GM12878 (cell line): ENCODE results near the gene THAP10. TPM values are rescaled to one million over a fixed set of nuclear protein-coding genes. Genes with fewer than 3 reads are reported as not detected.

Source experiments
- ATAC-seq: fragments of 200-7000 bp; cut with Tn5 transposase; 3 replicates; pipeline ENCODE4 v1.9.1; 2020; ENCODE audit warnings: mild to moderate bottlenecking, moderate library complexity
- BruUV-seq: library from RNA; stranded (reverse); fragments of 400-500 nt; replicated peaks from 2 replicates; lab custom pipeline; 2021; lab: Mats Ljungman, UMichigan
- CTCF ChIA-PET: fragments of 300-600 bp; sonication (Branson Sonifier 250); formaldehyde crosslinking; extraction: SDS; loops from one replicate; lab custom pipeline; 2021; ENCODE audit warnings: inconsistent platforms; lab: Yijun Ruan, JAX
- POLR2A ChIA-PET: fragments of 350-600 bp; formaldehyde crosslinking; extraction: SDS; loops from one replicate; lab custom pipeline; 2021; ENCODE audit warnings: inconsistent platforms; lab: Charles Lee
- RAD21 ChIA-PET: fragments of 300-600 bp; sonication (Branson Sonifier 250); formaldehyde crosslinking; loops from one replicate; lab custom pipeline; 2023; ENCODE audit warnings: antibody characterized with exemption; ENCODE audit not compliant: unreplicated experiment; lab: Charles Lee
- SMC1A ChIA-PET: fragments of 300-600 bp; sonication (Branson Sonifier 250); formaldehyde crosslinking; loops from one replicate; lab custom pipeline; 2023; ENCODE audit not compliant: unreplicated experiment, uncharacterized antibody; lab: Charles Lee
- DNase-seq: peaks from one replicate; pipeline ENCODE4 v3.0.0-alpha.2; 2011; ENCODE audit warnings: low read depth, low spot score
- FAIRE-seq: peaks from 3 replicates; lab custom pipeline; 2011; peaks lifted over from hg19 to GRCh38; lab: Jason Lieb, UNC
- H2AFZ ChIP-seq: 2 replicates; pipeline ENCODE4 v1.6.0; 2011; ENCODE audit warnings: low read depth, low read length, control low read depth; ENCODE audit not compliant: control insufficient read depth
- H3K27ac ChIP-seq: 2 replicates; pipeline ENCODE4 v1.5.1; 2011; ENCODE audit warnings: control low read depth; ENCODE audit not compliant: control insufficient read depth, insufficient read depth
- H3K27me3 ChIP-seq, 2 experiments: replicated peaks in 1 of 2; 2 replicates each; pipeline versions ENCODE4 v1.6.0 to v1.6.1; 2011; ENCODE audit warnings: low read length in 1 of 2; ENCODE audit not compliant: control insufficient read depth in 2 of 2, insufficient read depth in 2 of 2
- H3K36me3 ChIP-seq, 2 experiments: 2 replicates each; pipeline ENCODE4 v1.5.1; 2011; ENCODE audit warnings: low read length in 1 of 2; ENCODE audit not compliant: control insufficient read depth in 2 of 2, insufficient read depth in 2 of 2
- H3K4me1 ChIP-seq: 2 replicates; pipeline ENCODE4 v1.6.1; 2011; ENCODE audit warnings: mild to moderate bottlenecking, low read length, moderate library complexity, mixed read lengths; ENCODE audit not compliant: control insufficient read depth, insufficient read depth
- H3K4me2 ChIP-seq: 2 replicates; pipeline ENCODE4 v1.6.0; 2011; ENCODE audit warnings: control low read depth; ENCODE audit not compliant: control insufficient read depth, insufficient read depth
- H3K4me3 ChIP-seq: fragments of 200-600 bp; sonication (generic); 2 replicates; pipeline ENCODE4 v1.5.1; 2016
- H3K79me2 ChIP-seq: 2 replicates; pipeline ENCODE4 v1.6.0; 2011; ENCODE audit warnings: low read length; ENCODE audit not compliant: control insufficient read depth, insufficient read depth
- H3K9ac ChIP-seq: 2 replicates; pipeline ENCODE4 v1.8.0; 2011; ENCODE audit warnings: low read length, control low read depth, mixed read lengths; ENCODE audit not compliant: control insufficient read depth, insufficient read depth
- H3K9me3 ChIP-seq: replicated peaks from 3 replicates; pipeline ENCODE4 v1.5.1; 2011; ENCODE audit warnings: mild to moderate bottlenecking, low read length; ENCODE audit not compliant: control insufficient read depth, insufficient read depth
- H4K20me1 ChIP-seq: 2 replicates; pipeline ENCODE4 v1.6.0; 2011; ENCODE audit not compliant: control insufficient read depth, insufficient read depth
- FOS ChIP-seq: IDR thresholded peaks from 3 replicates; pipeline ENCODE4 v1.6.1; 2011; ENCODE audit warnings: borderline replicate concordance; ENCODE audit not compliant: insufficient read length; ENCODE audit errors: extremely low read depth
- HCFC1 ChIP-seq: fragments of 150-350 bp; IDR thresholded peaks from 2 replicates; pipeline ENCODE4 v1.6.1; 2014; ENCODE audit warnings: low read length
- KLF5 ChIP-seq: fragments of 450-650 bp; IDR thresholded peaks from 2 replicates; pipeline ENCODE4 v1.6.1; 2014; ENCODE audit warnings: mild to moderate bottlenecking; ENCODE audit not compliant: partially characterized antibody
- MYC ChIP-seq: IDR thresholded peaks from 2 replicates; pipeline ENCODE4 v1.6.1; 2011; ENCODE audit warnings: mild to moderate bottlenecking, low read length, moderate library complexity, inconsistent platforms; ENCODE audit not compliant: insufficient read depth, insufficient replicate concordance, insufficient read length, severe bottlenecking
- POLR2AphosphoS5 ChIP-seq: IDR thresholded peaks from 2 replicates; pipeline ENCODE4 v1.6.1; 2011; ENCODE audit warnings: mild to moderate bottlenecking, low read length, inconsistent platforms
- RELA ChIP-seq: fragments of 450-650 bp; IDR thresholded peaks from 2 replicates; pipeline ENCODE4 v1.8.0; 2014; ENCODE audit warnings: borderline replicate concordance; ENCODE audit not compliant: partially characterized antibody
- WGBS: methylation state at CpG from one replicate; pipeline ENCODE4 v1.1.6; 2016; ENCODE audit warnings: low lambda C conversion rate; ENCODE audit not compliant: insufficient replicate concordance, insufficient coverage; ENCODE audit errors: missing lambda C conversion rate; 5-methylcytosine and 5-hydroxymethylcytosine counted together
- in situ Hi-C: fragments of 300-500 bp; cut with MboI; formaldehyde crosslinking; loops from 9 replicates; pipeline ENCODE4 v1.14.3; 2018; ENCODE audit warnings: mixed read lengths
- intact Hi-C: fragments of 100-400 bp; cut with micrococcal nuclease; formaldehyde crosslinking; loops from one replicate; pipeline ENCODE4 v1.14.2; 2022; ENCODE audit not compliant: unreplicated experiment
- polyA plus RNA-seq, 11 experiments: library from polyadenylated mRNA; depleted of rRNA in 4 of 11; unstranded in 6 of 11; stranded (reverse) in 5 of 11; fragments of >200 nt; fragmentation: Nextera tagmentation in 4 of 11; fragmentation: Illumina TruSeq in 1 of 11; extraction: Ambion mirVana in 4 of 11; extraction: Trizol in 1 of 11; gene quantifications; 1 replicate in 1 of 11; 2 replicates in 10 of 11; pipeline versions ENCODE4 v1.2.1 to v1.2.3, GENCODE V29; 2011 to 2016; ENCODE audit warnings: inconsistent platforms in 2 of 11, missing spikeins in 2 of 11, low read depth in 1 of 11
- total RNA-seq, 4 experiments: library from RNA; depleted of rRNA in 3 of 4; stranded (reverse); fragments of >200 nt in 3 of 4; fragmentation: Illumina TruSeq in 1 of 4; extraction: Trizol in 1 of 4; gene quantifications; 2 replicates each; pipeline versions ENCODE4 v1.2.1 to v1.2.3, GENCODE V29; 2013 to 2021
- TF ChIP-seq, protein P1 (sequence below): fragments of 450-650 bp; formaldehyde crosslinking; IDR thresholded peaks from 2 replicates; pipeline ENCODE4 v1.4.0; 2022; ENCODE audit warnings: mild to moderate bottlenecking, moderate library complexity

Gene THAP10
- total and polyA plus RNA-seq, 10 of the 15 experiments (the other 5 are each of a cell fraction or from before 2014, with no cell fraction given), result 0.35 to 5.2 (median 1.4) TPM

DNA sequence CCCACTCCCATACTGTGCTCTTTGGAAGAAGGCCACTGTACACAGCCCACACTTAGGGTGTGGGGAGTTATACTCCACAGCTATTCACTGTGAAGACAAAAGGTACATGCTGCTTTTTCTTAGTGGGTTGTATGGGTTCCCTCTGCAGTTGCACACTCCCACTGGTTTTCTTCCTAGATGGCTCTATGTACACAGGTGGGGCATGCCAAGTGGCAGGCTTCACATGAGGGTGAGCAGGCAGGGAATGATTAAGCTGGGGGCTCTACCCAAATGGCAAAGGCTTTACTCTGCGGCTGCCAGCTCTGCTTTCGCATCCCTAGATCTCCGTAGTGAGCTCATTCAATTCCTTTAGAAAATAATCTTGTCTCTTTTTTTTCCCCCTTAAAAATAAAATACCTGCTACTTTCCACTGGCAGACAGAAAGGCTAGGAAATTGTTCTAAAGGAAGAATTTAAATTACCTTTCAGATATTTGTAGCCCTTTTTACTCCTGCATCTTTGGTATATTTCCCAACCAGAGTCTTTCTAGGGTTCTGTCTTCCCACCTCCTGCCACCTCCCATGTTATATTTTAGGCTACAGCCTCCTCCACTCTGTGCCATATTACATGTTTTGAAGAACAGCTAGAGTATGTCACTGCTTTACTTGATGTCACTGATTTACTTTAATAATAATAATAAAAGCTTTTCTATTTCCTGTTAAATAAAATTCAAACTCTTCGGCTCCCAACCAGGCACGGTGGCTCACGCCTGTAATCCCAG, 46.5 kb downstream of the THAP10 start:
- H3K9ac ChIP-seq, result no peak overlapping the region
- WGBS, result 78% methylated on average over 6 of the region's 6 CpGs
- H3K4me1 ChIP-seq, result no peaks in the 10 kb centered on the region
- DNase-seq (no peak), ATAC-seq (no peak), FAIRE-seq (no peak)
- no peaks in the 10 kb centered on the region for H3K79me2 ChIP-seq
- ChIA-PET SMC1A (interaction anchor here (1.8 kb wide), 1 partner anchor 21 kb away, joined by 6 read pairs; no protein-coding TSS in a partner anchor), CTCF (no interaction called here), RAD21 (no interaction called here), POLR2A (no interaction called here)
- no peak for TF ChIP-seq KLF5
- TF ChIP-seq MYC, result no peak
- TF ChIP-seq FOS, result no peak
- TF ChIP-seq HCFC1, result no peak
- TF ChIP-seq, protein P1, sequence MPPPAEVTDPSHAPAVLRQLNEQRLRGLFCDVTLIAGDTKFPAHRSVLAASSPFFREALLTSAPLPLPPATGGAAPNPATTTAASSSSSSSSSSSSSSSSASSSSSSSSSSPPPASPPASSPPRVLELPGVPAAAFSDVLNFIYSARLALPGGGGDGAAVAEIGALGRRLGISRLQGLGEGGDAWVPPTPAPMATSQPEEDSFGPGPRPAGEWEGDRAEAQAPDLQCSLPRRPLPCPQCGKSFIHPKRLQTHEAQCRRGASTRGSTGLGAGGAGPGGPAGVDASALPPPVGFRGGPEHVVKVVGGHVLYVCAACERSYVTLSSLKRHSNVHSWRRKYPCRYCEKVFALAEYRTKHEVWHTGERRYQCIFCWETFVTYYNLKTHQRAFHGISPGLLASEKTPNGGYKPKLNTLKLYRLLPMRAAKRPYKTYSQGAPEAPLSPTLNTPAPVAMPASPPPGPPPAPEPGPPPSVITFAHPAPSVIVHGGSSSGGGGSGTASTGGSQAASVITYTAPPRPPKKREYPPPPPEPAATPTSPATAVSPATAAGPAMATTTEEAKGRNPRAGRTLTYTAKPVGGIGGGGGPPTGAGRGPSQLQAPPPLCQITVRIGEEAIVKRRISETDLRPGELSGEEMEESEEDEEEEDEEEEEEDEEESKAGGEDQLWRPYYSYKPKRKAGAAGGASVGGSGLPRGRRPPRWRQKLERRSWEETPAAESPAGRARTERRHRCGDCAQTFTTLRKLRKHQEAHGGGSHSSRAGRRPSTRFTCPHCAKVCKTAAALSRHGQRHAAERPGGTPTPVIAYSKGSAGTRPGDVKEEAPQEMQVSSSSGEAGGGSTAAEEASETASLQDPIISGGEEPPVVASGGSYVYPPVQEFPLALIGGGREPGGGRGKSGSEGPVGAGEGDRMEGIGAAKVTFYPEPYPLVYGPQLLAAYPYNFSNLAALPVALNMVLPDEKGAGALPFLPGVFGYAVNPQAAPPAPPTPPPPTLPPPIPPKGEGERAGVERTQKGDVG (CRISPR knock-in tag), result no peak
- TF ChIP-seq POLR2AphosphoS5, result no peak
- no peak for TF ChIP-seq RELA
- no peak overlapping the region for H2AFZ ChIP-seq
- no TSS peak for BruUV-seq
- H4K20me1 ChIP-seq, result no peaks in the 10 kb centered on the region
- in situ Hi-C loops, result no loop called here
- H3K36me3 ChIP-seq, result no peaks in the 10 kb centered on the region
- H3K4me3 ChIP-seq, result no peak overlapping the region
- no peak overlapping the region for H3K27ac ChIP-seq
- intact Hi-C loops, result no loop called here
- H3K4me2 ChIP-seq, result no peak overlapping the region
- 0 out of 4 replicates have a peak, but pooled peaks cover 0 to 3% of the 10 kb centered on the region in 2 experiments for H3K27me3 ChIP-seq
- no peaks in the 10 kb centered on the region for H3K9me3 ChIP-seq
